NCI-H1092 treated with DMSO at 0.1 percent for 48 hours (cell line): ENCODE data around the gene TAS1R1.
A peak's percentile ranks its signal among the peaks of the same experiment; 100 is the strongest.
"Not testable (repeated sequence)": the region's sequence is repeated elsewhere in the genome, so short reads cannot be mapped to it uniquely, and the experiment has no call there.

Experiments
- DNase-seq: peaks from one replicate; lab custom pipeline; 2025; lab: John Stamatoyannopoulos, UW

The TAS1R1 gene

DNA sequence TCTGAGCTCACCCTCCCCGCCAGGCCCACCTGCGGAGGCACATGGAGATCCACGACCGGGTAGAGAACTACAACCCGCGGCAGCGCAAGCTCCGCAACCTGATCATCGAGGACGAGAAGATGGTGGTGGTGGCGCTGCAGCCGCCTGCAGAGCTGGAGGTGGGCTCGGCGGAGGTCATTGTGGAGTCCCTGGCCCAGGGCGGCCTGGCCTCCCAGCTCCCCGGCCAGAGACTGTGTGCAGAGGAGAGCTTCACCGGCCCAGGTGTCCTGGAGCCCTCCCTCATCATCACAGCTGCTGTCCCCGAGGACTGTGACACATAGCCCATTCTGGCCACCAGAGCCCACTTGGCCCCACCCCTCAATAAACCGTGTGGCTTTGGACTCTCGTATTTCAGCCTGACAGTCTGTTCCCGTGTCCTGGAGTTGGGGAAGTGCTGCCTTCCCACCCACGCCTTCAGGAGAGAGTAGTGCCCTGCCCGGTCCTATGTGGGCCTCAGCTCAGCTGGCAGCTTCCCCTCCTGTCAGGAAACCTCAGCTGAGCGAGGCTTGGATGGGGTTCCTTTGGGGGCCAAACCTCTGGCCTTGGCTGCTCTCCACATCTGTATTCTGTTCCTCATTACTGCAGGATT is 33.9 kb downstream of the TAS1R1 start:
- DNase-seq = no peak

DNA sequence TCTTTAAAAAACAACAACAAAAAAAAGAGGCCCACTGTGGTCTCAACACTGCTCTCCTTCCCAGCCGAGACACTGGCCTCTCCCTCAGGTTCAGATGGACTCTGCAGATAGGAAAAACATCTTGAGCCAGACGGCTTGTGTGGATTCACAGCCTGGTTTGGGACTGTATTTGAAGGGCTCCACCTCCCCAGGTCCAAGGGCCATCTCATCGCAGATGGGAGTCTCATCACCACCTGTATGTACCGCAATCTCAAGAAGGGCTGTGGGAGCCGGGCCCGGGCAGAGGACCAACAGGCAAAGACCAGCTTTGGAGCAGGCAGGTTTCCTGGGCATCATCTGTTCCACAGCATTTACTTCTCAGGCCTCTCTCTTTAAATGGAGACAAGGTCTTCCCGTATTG is 34.9 kb downstream of the TAS1R1 start:
- DNase-seq = no peak

DNA sequence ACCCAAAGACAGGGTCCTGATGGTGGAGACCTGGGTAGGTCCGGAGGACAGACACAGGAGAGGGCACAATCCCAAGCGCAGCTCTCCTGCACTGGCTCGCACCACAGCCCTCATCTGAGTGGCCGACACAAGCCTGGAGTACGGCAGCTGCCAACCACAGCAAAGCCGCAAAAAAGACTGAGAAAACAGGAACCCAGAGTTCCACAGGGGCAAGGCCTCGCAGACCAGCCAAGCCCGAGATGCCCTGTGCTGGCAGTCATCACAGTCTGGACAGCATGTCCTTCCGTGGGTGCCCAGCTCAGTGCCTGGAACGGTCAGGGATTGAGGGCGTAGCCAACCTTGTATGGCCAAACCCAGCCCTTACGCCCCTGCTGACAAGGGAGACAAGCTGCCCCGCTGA is 36.1 kb downstream of the TAS1R1 start:
- DNase-seq = no peak

DNA sequence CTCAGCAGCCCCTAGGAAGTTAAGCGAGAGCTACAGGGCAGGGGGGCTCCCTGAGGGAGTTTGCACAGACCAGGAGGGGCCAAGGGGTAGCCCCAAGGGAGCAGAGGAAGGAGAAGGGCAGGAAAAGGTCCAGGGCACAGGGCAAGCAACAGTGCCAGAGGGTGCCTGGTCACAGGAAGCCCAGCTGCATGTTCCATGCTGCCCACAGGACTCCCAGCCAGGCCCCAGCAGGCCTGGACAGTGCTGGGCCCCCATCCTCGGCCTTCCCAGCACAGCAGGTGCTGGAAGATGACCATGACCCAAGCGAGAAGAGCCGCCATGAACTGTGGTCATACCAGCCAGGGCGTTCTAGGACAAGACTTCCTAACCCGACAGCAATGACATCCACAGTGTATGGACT is 36.5 kb downstream of the TAS1R1 start:
- no peak for DNase-seq

DNA sequence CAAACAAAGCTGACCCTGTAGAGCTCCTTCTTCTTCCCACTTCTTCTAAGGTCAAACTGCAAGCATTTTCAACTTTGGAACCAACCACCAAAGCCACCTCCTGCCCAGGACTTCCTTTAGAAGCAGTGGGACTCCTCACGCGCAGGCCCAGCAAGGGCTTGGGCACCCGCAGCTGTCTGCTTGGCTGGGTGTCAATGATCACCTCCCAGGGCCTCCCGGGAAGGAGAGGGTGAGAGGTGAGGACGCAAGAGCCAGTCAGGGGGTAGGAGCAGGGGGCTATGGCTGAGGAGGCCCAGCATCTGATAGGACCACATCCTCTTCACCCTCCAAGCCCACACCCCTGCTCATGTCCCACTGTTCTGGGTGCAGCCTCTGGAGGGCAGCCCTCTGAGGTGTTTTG is 37.3 kb downstream of the TAS1R1 start:
- no peak for DNase-seq

DNA sequence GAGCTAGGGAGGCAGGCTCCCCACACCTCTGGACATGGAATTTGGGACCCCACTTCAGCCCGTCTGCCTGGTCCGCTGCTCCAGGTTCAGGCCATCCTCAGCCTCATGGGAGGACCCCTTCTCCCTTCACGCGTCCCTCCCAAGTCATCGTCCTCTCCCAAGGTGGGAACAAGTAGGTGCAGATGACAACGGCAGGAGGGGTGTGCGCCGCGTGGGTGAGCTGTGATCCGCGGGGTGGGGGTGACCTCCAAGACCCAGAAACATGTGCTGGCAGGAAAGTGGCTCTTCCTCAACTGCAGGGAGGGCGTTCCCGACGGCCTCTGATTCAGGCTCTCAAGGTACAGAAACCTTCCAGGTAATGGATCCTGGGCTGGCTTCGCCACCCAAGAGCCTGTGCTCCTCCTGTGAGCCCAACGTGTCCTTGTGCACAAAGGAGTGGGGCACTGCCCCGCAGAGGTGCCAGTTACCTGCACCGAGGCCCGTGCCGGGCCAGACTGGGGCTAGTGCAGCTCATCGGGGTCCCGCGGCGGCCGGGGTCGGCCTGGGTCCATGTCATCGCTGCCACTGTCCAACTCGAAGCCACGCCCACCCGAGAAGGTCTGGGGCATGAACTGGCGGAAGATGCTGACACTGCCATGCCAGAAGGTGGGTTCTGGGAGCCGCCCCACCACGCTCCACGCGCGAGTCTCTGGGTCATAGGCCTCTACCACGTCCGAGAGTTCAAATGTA is 37.9 kb downstream of the TAS1R1 start:
- DNase-seq = no peak

DNA sequence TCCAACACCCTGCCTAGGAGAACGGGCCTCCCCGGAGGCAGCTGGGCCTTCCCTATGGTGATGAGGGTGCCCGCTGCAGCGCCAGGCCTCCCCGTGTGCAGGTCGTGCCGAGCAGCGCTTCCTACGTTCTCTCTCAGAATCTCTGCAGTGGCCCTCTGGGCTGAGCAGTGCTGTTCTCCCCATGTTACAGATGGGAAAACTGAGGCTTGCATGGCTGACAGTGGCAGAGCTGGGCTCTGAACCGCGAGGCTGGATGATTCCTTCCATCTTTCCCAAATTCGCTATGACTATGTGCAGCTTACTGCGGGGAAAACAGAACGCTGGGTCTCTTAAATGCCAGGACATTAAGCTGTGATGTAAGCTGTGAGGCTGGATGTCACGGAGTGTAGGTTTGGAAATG is 38.7 kb downstream of the TAS1R1 start:
- DNase-seq = no peak

DNA sequence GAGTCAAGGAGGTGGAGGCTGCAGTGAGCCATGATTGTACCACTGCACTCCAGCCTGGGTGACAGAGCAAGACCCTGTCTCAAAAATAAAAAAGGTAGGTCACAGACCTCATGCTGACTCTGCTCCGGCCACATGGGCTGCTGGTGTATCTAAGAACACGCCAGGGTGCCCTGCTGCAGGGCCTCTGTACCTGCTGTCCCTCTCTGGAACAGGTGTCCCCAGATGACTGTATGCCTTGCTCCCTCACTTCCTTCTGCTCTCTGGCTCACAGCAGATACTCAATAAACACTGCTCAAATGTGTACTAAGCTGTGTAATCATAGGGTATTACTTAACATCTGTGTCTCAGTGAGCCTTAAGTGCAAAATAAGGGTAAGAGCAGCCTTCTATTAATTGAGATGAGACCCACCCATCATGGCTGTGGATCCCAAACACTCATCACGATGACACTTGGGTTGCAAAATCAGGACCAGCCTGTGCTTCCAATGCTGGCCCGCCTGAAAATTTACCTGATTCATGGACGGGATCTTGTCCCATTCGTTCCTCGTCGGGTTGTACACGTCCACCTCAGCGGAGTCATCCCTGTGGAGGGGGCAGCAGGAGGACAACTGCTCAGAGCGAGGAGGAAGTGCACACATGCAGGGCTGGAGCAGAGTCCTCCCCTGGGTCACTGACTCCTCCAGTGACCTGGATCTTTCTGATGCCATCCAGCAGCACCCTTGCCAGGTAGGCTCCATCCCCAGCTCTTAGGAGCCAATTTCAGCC is 40.1 kb downstream of the TAS1R1 start:
- no peak for DNase-seq

DNA sequence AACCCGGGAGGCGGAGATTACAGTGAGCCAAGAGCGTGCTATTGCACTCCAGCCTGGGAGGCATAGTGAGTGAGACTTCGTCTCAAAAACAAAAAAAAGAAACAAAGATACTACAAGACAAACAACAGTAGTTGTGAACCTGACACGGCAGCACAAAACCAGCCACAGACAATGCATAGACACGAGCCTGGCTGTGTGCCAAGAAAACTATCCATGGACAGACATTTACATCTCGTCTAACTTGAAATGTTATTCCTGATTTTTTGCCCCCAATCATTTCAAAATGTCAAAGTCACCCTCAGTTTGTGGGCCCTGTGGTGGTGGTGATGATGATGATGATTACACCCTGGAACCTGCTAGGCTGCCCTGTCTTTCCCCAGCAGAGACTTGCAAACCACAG is 41.2 kb downstream of the TAS1R1 start:
- DNase-seq = no peak

DNA sequence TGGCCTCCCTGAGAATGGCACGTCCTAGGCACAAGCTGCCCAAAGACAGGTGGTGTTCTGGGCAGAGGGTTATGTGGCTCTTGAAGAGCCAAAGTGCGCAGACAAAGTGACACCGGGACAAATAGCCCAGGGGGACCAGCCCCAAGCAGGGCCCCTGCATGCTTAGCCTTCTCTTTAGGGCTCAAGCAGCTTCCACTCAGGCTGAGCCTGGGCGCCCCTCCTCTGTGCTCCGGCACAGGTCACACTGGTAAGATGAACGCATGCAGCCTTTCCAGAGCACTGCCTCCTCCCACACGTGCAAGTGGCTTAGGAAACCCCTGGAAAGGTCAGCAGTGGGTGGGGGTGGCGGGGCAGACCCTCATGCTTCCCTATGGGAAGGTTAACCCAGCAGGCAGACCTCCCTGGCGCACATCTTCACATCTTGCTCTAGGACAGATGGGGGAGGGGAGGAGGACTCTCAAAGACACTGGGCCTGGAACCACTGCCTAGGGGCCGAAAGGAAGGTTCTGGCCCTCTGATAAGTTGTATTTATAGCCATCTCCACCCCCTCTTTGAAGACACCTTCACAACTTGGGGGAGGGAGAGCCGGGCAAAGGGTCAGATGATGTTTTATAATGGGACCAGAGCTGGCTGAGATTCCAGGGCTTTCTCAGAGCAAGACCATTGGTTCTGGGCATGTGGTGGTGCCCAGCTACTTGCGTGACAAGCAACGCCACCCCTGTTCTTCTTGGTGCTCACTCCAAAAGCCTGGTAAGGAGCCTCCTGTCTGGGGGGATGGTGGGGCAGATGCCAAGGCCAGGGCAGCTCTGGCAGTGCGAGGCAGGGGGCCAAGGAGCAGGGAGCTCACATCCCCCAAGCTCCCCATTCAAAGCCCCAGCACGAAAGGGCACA is 42.0 kb downstream of the TAS1R1 start:
- DNase-seq = no peak

DNA sequence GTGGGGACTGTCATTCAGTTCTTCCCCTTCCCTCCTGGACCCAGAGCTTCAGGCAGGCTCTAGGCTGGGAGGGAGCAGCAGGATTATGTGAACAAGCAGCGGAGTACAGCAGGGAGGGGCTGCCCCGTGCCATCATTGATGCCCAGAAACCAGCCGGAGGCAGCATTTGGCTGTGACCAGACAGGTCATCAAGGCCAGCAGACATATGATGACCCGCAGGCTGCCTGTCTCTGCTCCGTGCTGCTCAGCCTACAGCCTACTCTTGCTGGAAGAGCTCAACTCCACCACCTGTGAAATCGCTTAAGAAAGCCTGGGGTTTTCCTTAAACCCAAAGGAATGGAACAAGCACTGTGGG is 42.6 kb downstream of the TAS1R1 start:
- no peak for DNase-seq

DNA sequence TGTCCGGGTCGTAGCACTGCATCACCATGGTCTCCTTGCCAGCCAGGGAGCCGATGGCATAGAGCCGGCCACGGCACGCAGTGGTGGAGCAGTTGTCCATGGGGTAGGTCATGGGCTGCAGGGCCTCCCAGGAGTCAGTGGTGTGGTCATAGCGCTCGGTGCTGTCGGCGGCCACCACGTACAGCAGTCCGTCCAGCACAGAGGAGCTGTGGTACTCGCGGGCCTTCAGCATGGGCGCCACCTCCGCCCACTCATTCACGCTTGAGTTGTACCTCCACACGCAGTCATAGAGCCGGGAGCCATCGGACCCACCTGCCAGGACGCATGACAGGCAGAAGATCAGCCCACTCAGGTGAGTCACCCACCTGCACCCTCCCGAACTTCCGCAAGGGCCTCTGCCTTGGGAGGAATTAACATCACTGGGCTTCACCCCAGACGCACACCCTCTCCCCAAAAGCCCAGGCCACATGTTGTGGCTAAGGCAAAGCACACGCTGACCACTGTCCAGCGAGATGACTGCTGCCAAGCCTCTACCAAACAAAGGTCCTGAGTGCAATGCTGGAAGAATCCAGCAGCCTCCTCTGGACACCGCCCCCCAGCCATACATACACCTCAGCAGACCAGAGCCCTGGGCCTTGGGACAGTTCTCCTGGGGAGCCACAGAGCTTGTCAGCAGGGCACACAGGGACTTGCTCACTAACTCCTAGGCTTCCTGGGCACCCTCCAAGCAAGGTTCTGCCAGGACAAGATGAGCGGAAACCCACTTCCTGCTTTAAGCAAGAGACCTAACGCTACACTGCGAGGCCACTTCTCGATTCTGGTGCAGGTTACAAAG is 44.3 kb downstream of the TAS1R1 start:
- no peak for DNase-seq

DNA sequence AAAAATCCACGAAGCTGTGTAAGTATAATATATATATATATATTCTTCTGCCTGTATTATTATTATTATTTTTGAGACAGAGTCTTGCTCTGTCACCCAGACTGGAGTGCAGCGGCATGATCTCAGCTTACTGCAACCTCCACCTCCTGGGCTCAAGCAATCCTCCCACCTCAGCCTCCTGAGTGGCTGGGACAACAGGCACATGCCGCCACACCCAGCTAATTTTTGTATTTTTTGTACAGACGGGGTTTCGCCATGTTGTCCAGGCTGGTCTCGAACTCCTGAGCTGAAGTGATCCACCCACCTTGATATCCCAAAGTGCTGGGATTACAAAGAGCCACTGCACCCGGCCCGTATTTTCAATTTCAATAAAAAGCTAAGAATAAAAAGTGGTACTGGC is 44.9 kb downstream of the TAS1R1 start:
- not testable (repeated sequence) for DNase-seq

DNA sequence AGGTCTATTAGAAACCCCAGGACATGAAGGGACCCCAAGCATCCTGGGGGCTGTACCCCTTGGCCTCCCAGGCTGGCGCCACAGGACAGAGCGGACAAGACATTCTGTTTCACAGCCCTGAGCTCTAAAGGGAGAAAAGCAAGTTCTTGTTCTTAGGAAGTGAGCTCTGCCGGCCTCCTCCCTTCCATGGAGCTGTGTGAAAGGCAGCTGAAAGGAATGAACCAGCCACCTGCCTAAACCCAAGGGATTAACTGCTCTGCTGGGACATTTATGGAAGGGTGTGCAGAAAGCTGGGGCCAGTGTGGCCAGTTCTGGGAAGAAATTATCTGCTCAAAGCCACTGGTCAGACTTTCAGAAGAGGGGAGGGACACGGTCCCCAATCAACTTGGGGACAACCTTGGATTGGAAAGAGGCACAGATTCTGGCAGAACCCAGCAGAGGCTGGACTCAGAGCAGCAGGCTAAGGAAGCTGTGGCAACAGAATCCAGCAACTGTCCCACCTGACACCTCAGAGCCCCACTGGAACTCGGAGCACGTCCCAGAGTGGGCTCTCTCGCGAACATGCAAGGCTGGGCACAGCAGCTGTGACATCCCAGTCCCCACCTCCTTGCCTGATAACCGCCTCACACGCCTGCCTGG is 45.4 kb downstream of the TAS1R1 start:
- DNase-seq = no peak

DNA sequence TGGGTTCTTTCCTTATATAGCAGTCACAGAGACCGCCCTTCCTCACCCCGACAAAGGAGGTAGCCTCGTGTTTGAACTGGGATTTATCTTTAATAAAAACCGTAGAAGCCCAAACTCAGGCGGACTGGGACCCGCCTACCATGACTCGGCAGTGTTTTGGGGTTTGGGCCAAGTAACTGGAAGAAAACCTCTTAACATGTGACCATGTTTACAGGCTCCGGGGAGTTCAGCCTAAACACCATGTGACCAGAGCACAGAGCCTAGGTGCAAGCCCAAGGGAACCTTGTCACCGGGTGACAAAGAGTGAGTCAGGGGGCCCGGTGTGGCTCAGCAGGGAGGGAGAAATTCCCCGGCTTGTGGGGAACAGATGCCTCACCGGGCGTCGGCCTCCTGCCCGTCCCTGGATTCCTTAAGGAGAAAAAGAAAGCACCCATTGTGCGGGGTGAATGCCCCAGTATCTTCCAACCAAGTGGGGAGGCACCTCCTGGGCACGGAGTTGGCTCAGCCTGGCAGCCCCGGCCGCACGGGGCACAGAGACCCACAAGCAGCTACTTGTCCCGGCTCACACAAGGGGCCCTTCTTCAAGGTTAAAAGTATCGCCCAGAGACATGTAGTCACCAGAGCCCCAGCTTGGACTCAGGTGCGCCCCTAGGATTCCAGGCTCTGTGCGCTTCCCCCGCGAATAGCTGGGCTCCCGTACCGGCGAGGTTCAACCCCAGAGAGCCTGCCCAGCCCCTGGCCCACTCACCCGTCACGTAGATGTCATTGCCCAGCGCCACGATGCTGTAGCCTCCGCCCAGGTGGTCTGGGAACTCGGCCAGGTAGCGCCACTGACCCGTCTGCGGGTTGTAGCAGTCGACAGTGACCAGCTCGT is 46.2 kb downstream of the TAS1R1 start:
- DNase-seq = peak; percentile 76

DNA sequence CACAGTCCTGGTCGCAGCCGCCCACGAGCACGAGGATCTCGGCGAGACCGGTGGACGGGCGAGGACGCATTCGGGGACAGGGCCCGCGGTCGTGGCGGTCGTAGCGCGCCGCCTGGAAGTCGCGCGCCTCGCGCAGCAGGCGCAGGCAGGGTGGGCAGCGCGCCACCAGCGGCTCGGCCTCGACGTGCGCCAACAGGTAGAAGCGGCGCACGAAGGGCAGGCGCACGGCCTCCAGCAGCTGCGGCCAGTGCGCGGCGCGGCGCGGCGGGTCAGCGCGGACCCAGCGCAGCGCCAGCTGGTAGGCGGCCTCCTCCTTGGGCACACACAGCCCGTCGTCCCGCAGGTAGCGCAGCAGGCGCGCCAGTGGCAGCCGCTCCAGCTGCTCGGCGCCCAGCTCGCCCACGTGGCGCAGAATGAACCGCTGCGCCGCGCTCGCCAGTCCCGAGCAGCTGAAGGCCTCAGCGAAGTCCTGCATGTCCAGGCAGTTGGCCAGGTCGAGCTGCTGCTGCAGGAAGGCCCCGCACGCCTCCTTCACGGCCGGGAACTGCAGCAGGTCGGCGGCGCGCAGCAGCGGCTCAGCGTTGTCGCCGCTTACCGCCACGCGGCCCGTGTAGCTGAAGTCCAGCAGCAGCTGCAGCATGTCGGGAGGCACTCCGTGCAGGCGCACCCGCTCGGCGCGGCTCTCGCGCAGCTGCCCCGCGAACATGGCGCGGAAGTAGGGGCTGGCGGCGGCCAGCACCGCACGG is 47.0 kb downstream of the TAS1R1 start:
- DNase-seq = peak; percentile 90

DNA sequence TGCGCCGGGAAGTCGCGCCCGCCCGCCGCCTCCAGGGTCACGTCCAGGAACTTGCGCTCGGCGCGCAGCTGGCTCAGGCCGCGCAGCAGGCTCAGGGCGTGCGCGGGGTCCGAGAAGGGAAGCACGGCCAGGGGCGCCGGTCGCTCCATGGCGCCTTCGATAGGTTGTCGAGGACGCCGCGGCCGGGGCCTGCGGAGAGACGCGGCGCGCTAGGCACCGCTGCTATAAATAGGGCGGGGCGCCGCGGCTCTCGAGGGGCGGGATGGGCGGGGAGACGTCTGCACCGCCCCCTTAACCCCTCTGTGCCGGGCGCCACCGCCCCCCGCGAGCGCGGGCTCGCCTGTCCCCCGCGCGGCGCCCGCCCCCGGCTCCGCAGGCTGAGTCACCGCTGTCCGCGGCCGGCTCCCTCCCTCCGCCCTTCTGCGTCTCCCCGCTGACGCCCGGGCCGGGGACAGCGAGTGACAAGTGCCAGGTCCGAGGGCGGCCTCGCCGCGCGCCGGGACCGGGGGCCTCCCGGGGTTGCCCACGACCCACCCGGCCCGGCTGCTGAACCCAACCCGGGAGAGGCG is 47.6 kb downstream of the TAS1R1 start, which contains the start of gene KLHL21:
Gene KLHL21 (minus strand): TSS at position 201 of the 569 bp plus-strand sequence. CDS start 52 bp downstream, at position 149.
- DNase-seq = peak; percentile 90

DNA sequence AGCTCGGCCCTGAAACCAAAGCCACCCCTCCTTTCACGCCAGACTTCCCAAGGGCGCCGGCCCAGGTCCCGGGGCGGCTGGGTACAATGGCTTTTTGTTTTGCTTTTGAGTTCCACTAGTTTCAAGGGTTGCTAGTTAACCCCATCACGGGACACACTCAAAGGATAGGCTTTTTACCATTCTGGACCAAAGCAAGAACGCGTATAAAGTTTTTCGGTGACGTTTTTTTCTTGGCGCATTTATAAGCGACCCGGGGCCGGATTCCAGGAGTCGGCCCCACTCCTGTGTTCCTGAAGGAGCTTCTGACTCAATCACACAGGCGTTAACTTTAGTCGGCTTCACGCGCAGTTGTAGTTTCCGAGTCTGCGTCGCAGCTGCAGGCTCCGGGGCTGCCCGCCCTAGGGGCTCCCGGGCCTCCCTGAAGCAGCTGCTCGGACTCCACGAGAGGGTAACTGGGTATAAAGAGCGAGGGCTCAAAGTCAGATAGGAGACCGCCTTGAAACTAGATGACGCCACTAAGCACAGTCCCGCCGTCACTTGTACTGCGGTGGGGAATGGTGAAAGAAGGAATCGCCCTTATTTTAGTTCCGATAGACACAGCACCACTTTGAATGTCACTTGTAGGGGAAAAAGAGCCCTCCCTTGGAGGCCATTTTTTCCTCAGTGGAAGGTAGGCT is 48.3 kb downstream of the TAS1R1 start:
- no peak for DNase-seq
